Heart left ventricle (tissue), 16 donors: ENCODE results near the gene WDR33. TPM values are rescaled to one million over a fixed set of nuclear protein-coding genes. Genes with fewer than 3 reads are reported as not detected.

Source experiments
- ATAC-seq, 4 donors: fragments of 200-7000 bp; cut with Tn5 transposase; one replicate each; pipeline ENCODE4 v1.9.1; 2020 to 2022; ENCODE audit warnings: moderate library complexity in 4 of 4, mild to moderate bottlenecking in 3 of 4, moderate number of reproducible peaks in 1 of 4
- DNase-seq, 5 donors: peaks; one replicate each; pipeline ENCODE4 v3.0.0-alpha.2; 2020
- H3K27ac ChIP-seq, 12 donors: fragments of 200-600 bp; sonication (generic) in 4 of 12; one replicate each; pipeline versions ENCODE4 v1.5.0 to v1.8.0; 2016 to 2022; ENCODE audit warnings: mild to moderate bottlenecking in 2 of 12
- H3K27me3 ChIP-seq, 9 donors: fragments of 200-600 bp; sonication (generic) in 2 of 9; one replicate each; pipeline versions ENCODE4 v1.5.1 to v1.8.0; 2016 to 2022; ENCODE audit warnings: mild to moderate bottlenecking in 3 of 9
- H3K36me3 ChIP-seq, 9 donors: fragments of 200-600 bp; sonication (generic) in 2 of 9; one replicate each; pipeline versions ENCODE4 v1.5.0 to v1.8.0; 2018 to 2022; ENCODE audit warnings: mild to moderate bottlenecking in 2 of 9
- H3K4me1 ChIP-seq, 12 donors: fragments of 200-600 bp; sonication (generic) in 4 of 12; one replicate each; pipeline versions ENCODE4 v1.5.0 to v1.8.0; 2016 to 2022; ENCODE audit warnings: mild to moderate bottlenecking in 3 of 12
- H3K4me3 ChIP-seq, 12 donors: fragments of 200-600 bp; sonication (generic) in 4 of 12; one replicate each; pipeline versions ENCODE4 v1.5.0 to v1.8.0; 2017 to 2022; ENCODE audit warnings: mild to moderate bottlenecking in 9 of 12, moderate library complexity in 4 of 12
- H3K9me3 ChIP-seq, 12 donors: fragments of 200-600 bp; sonication (generic) in 4 of 12; one replicate each; pipeline versions ENCODE4 v1.5.0 to v1.8.0; 2016 to 2022; ENCODE audit warnings: mild to moderate bottlenecking in 1 of 12
- CTCF ChIP-seq, 12 donors: fragments of 200-600 bp; sonication (generic) in 4 of 12; IDR thresholded peaks; one replicate each; pipeline versions ENCODE4 v1.5.0 to v1.8.0; 2018 to 2022; ENCODE audit warnings: antibody characterized with exemption in 12 of 12, mild to moderate bottlenecking in 5 of 12
- POLR2A ChIP-seq, 2 donors: fragments of 450-650 bp; IDR thresholded peaks; one replicate each; pipeline ENCODE4 v1.6.1; 2017; ENCODE audit warnings: antibody characterized with exemption in 2 of 2, mild to moderate bottlenecking in 2 of 2, moderate library complexity in 2 of 2
- WGBS, 4 donors: extraction: QIAGEN DNeasy Blood & Tissue Kit in 2 of 4; methylation state at CpG; one replicate each; pipeline versions ENCODE4 v1.1.5 to v1.1.7; 2013 to 2018; 5-methylcytosine and 5-hydroxymethylcytosine counted together
- intact Hi-C, 10 donors: fragments of 100-400 bp; cut with DNase I; formaldehyde crosslinking; loops; one replicate each; pipeline versions ENCODE4 v1.11.1 to v1.14.2; 2022
- polyA plus RNA-seq, 2 donors: library from polyadenylated mRNA; stranded (reverse); fragments of 200-250 nt; gene quantifications; one replicate each; pipeline ENCODE4 v1.2.3, GENCODE V29; 2013
- total RNA-seq, 9 donors: library from RNA; depleted of rRNA in 2 of 9; stranded (reverse); fragments of >200 nt in 2 of 9; fragmentation: NEBNext Ultra II Directional in 3 of 9; extraction: Animal tissue kit (Norgen Biotek cat#: 25700) in 3 of 9; gene quantifications; one replicate each; pipeline versions ENCODE4 v1.1.0 to v1.2.4, GENCODE V29; 2016 to 2023
- donor health status: ischemic (EF 13 %, LVEDD 7.1; RV severe dilation, severe dysfunction).
- donor health status: healthy with polysubstance abuse.
- donor health status: DM: no; HTN: yes; CAD: no.
- donor health status: DM: no; HTN: no; CAD: no.
- donor health status: ischemic (EF 25% LVEDD 6.9; RV normal size, moderate dysfunction).
- donor health status: ischemic (EF 25% LVEDD 5.7; RV mildly dilated, moderate dysfunction).
- donor health status: healthy.
- donor health status: DM: yes; HTN: yes; CAD: no.
- donor health status: ischemic (EF 35%, LVEDD 5.7; RV mildly dilated, moderate dysfunction).
- donor health status: nonischemic (EF 11% LVEDD 7.7; RV severe dilation, severe dysfunction).
- donor health status: DM: yes; HTN: yes; CAD: no.
- donor health status: PGD.
- donor health status: ischemic (EF 29% LVEDD 5.4; RV normal size, mild dysfunction).
- donor health status: nonischemic (EF 23%, LVEDD 6.1; RV moderate dilation, normal function).

Gene WDR33
- total and polyA plus RNA-seq, 11 donors = 15.4 to 49.9 (median 41.1) TPM

GRCh38 chr2:127707890-127708648, 102.9 kb downstream of the WDR33 start:
- Histone ChIP-seq H3K4me1 (peaks cover 0 to 51% (median 22%) of the 10 kb centered on the region in 12 donors), H3K27me3 (no peaks in the 10 kb centered on the region), H3K36me3 (peaks cover 0 to 84% (median 56%) of the 10 kb centered on the region in 9 donors), H3K27ac (peak overlapping the region in 2 of 12 donors; percentile 30 to 39), H3K9me3 (no peaks in the 10 kb centered on the region), H3K4me3 (no peak overlapping the region)
- no peak for TF ChIP-seq CTCF (IDR thresholded peaks at IDR 0.05)
- TF ChIP-seq POLR2A (IDR thresholded peaks at IDR 0.05) = no peak
- ATAC-seq (peak in 3 of 4 donors; percentile 36 to 66 (median 57)), DNase-seq (peak in 2 of 5 donors; percentile 46 to 63)
- 71 to 79% (median 77%) methylated on average over 9 of the region's 9 CpGs for WGBS, 4 donors
- intact Hi-C loops = loop anchor here in 6 of 10 donors (10.0 kb wide), 3 partner anchors 147 to 193 kb away; partner anchors contain the start of genes IWS1 (in 2 of the 6) and POLR2D (in 2 of the 6)

GRCh38 chr2:127706215-127706990, 104.6 kb downstream of the WDR33 start:
- Histone ChIP-seq H3K9me3 (no peaks in the 10 kb centered on the region), H3K27ac (peak overlapping the region in 3 of 12 donors; percentile 3 to 22 (median 13)), H3K4me3 (no peak overlapping the region), H3K36me3 (peaks cover 0 to 75% (median 55%) of the 10 kb centered on the region in 9 donors), H3K27me3 (no peaks in the 10 kb centered on the region), H3K4me1 (peaks cover 0 to 62% (median 31%) of the 10 kb centered on the region in 12 donors)
- intact Hi-C loops = loop anchor here in 6 of 10 donors (10.0 kb wide), 3 partner anchors 148 to 192 kb away; partner anchors contain the start of genes IWS1 (in 2 of the 6) and POLR2D (in 2 of the 6)
- DNase-seq = no peak
- no peak for ATAC-seq
- WGBS, 4 donors = 84 to 89% (median 87%) methylated on average over 14 of the region's 14 CpGs
- no peak for TF ChIP-seq CTCF (IDR thresholded peaks at IDR 0.05)

DNA sequence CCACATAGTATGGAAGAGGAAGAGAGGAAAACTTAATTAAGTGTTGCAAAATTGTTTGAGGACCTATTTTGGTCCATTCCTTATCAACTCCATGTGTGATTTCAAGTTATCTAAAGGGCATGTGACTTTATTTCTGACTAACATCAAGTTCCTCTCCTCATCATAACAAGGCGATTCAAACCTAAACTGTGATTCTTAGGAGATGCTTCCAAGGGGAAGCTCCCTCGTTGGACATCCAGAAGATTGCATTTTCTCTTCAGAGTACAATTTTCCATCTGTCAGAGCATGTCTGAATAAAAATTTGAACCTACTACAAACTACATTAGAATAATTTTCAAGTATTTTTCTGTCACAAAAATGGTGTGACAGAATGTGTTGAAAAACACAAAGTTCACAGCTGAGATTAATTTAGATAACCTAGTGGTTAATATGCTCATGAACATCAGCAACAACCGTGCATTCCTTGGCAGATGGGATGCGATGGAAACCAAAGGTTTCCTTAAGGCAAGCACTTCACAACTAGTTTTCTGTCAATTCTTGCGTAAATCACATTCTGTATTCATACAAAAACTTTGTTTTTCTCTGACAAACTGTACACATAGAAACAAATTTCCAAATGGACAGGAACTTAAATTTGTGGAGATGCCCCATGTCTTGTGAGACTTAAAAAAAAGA, 105.4 kb downstream of the WDR33 start:
- H3K27ac ChIP-seq = peak overlapping the region in 2 of 12 donors; percentile 1 to 12
- H3K9me3 ChIP-seq = no peaks in the 10 kb centered on the region
- H3K27me3 ChIP-seq = no peaks in the 10 kb centered on the region
- H3K36me3 ChIP-seq = peaks cover 0 to 66% (median 52%) of the 10 kb centered on the region in 9 donors
- intact Hi-C loops = loop anchor here in 6 of 10 donors (10.0 kb wide), 3 partner anchors 149 to 191 kb away; partner anchors contain the start of genes IWS1 (in 2 of the 6) and POLR2D (in 2 of the 6)
- DNase-seq = no peak
- no peak for ATAC-seq
- TF ChIP-seq CTCF (IDR thresholded peaks at IDR 0.05) (no peak), POLR2A (IDR thresholded peaks at IDR 0.05) (no peak)
- 63 to 77% (median 75%) methylated on average over 5 of the region's 5 CpGs for WGBS, 4 donors
- no peak overlapping the region for H3K4me3 ChIP-seq
- H3K4me1 ChIP-seq = peaks cover 0 to 65% (median 35%) of the 10 kb centered on the region in 12 donors
